IPS DF 6.9 (cell line): Measurements from ENCODE around the gene LSM8.
A peak's percentile ranks its signal among the peaks of the same experiment; 100 is the strongest.

Experiments
- DNase-seq: peaks from one replicate; pipeline ENCODE4 v3.0.0-alpha.2; 2013; ENCODE audit warnings: low read depth, low spot score
- H3K27ac ChIP-seq: one replicate; pipeline ENCODE4 v1.5.1; 2013; ENCODE audit warnings: low read length, control low read depth
- H3K27me3 ChIP-seq: 2 replicates; pipeline ENCODE4 v1.6.1; 2013; ENCODE audit warnings: mild to moderate bottlenecking, low read length; ENCODE audit not compliant: control insufficient read depth, insufficient read depth
- H3K36me3 ChIP-seq: 2 replicates; pipeline ENCODE4 v1.6.1; 2013; ENCODE audit warnings: low read length; ENCODE audit not compliant: control insufficient read depth, insufficient read depth
- H3K4me1 ChIP-seq: 2 replicates; pipeline ENCODE4 v1.6.1; 2013; ENCODE audit warnings: low read length; ENCODE audit not compliant: control insufficient read depth, insufficient read depth
- H3K4me3 ChIP-seq: 2 replicates; pipeline ENCODE4 v1.5.1; 2013; ENCODE audit warnings: mild to moderate bottlenecking, low read length
- H3K9me3 ChIP-seq: 2 replicates; pipeline ENCODE4 v1.6.1; 2013; ENCODE audit warnings: low read length, inconsistent platforms; ENCODE audit not compliant: control insufficient read depth, insufficient read depth
- WGBS: extraction: QIAGEN DNeasy Blood & Tissue Kit; methylation state at CpG from one replicate; pipeline ENCODE4 v1.1.7; 2013; ENCODE audit warnings: mixed read lengths, missing lambda C conversion rate; ENCODE audit not compliant: insufficient read length, insufficient coverage; 5-methylcytosine and 5-hydroxymethylcytosine counted together

The LSM8 gene

DNA sequence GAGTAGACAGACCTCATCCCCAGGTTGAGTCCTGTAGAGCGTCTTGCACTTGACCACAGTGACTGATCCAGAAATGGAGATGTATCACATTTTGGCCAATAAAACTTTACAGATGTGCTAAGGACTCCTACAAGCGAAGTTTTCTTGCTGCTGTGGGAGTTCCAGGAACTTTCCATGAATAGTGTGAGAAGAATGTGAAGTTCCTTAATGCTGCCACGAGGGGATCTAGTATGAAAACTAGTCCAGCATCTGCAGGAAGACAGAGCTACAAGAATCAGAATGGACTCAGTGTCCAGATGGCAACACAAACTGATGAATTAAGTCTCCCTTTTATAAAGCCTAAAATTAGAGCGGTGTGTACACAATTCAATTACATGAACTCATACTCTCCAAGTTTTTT lies 14.8 kb upstream of the LSM8 start:
- DNase-seq, result no peak
- no CpG with 5 or more reads among the region's 4 CpGs for WGBS
- Histone ChIP-seq H3K27ac (no peak overlapping the region), H3K9me3 (no peaks in the 10 kb centered on the region), H3K36me3 (no peaks in the 10 kb centered on the region), H3K4me1 (no peaks in the 10 kb centered on the region), H3K4me3 (no peak overlapping the region), H3K27me3 (no peaks in the 10 kb centered on the region)

DNA sequence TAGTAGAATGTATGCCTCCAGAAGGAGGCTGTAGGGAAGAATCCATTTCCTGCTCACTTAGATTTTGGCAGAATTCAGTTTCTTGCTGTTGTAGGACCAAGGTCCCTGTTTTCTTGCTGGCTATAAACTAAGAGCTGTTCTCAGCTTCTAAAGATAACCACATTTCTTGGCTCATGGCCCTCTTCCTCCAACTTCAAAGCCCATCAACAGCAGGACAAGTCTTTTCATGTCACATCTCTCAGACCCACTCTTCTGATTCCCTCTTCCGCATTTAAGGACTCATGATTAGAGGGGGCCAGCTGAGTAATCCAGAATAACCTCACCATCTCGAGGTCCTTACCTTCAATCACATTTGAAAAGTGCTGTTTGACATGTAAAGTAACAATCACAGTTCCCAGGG lies 8.2 kb upstream of the LSM8 start:
- no peaks in the 10 kb centered on the region for H3K9me3 ChIP-seq
- no peaks in the 10 kb centered on the region for H3K27me3 ChIP-seq
- no peak for DNase-seq
- no peaks in the 10 kb centered on the region for H3K4me1 ChIP-seq
- no peak overlapping the region for H3K4me3 ChIP-seq
- no peak overlapping the region for H3K27ac ChIP-seq
- no CpG with 5 or more reads among the region's 2 CpGs for WGBS
- no peaks in the 10 kb centered on the region for H3K36me3 ChIP-seq

DNA sequence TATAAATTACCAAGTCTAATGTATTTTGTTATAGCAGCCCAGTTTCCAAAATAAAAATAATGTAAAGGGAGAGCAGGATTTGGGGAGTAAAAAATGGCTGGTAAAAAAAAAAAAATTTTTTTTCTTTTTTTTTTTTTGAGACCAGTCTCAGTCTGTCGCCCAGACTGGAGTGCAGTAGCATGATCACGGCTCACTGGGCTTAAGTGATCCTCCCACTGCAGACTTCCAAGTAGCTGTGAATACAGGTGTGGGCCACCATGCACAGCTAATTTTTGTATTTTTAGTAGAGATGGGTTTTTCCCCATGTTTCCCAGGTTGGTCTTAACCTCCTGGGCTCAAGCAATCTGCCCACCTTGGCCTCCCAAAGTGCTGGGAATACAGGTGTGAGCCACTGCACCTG lies 4.8 kb upstream of the LSM8 start:
- no peak overlapping the region for H3K4me3 ChIP-seq
- no peak for DNase-seq
- no CpG with 5 or more reads among the region's 2 CpGs for WGBS
- no peaks in the 10 kb centered on the region for H3K9me3 ChIP-seq
- H3K27me3 ChIP-seq, result no peaks in the 10 kb centered on the region
- H3K27ac ChIP-seq, result no peak overlapping the region
- peaks cover 2% of the 10 kb centered on the region; the same call in 1 of the 2 replicates for H3K4me1 ChIP-seq
- H3K36me3 ChIP-seq, result no peaks in the 10 kb centered on the region

DNA sequence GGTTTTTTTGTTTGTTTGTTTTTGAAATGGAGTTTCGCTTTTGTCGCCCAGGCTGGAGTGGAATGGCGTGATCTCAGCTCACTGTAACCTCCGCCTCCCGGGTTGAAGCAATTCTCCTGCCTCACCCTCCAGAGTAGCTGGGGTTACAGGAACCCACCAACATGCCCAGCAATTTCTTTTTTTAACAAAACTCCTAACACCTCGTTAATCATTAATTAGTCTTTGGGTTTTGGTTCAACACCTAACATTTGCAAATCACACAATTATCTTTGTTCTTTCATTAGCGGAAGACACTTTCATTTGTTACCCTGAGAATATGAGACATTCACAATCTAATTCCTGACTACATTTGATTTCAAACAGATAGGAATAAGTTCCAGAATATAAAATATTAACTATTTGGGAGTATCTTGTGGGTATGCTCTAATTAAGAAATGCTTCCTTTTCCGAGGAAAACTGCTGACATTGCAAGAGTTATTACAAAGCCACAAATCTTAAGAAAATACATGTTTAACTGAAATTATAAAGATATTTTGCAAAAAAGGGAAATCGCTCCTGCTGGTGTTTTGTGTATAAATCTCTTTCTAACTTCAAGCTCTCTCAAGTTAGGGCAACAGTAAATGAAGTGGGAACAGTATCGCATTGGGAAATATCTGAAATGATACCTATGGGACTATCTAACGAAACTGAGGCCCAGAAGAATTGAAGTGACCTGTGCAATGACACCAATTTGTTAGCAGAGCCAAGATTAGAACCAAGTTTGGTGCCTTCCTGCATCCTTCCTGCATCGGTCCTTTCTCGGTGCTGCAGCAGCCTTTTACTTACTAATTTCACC lies 1.2 kb upstream of the LSM8 start:
- Histone ChIP-seq H3K27me3 (no peaks in the 10 kb centered on the region), H3K4me1 (peaks cover 2% of the 10 kb centered on the region; the same call in 1 of the 2 replicates), H3K9me3 (no peaks in the 10 kb centered on the region), H3K4me3 (peak overlapping the region; percentile 98; the same call in 1 of the 2 replicates), H3K27ac (no peak overlapping the region), H3K36me3 (peaks cover under 1% of the 10 kb centered on the region; the same call in 1 of the 2 replicates)
- no peak for DNase-seq
- WGBS, result 100% methylated on average over 1 of the region's 13 CpGs

DNA sequence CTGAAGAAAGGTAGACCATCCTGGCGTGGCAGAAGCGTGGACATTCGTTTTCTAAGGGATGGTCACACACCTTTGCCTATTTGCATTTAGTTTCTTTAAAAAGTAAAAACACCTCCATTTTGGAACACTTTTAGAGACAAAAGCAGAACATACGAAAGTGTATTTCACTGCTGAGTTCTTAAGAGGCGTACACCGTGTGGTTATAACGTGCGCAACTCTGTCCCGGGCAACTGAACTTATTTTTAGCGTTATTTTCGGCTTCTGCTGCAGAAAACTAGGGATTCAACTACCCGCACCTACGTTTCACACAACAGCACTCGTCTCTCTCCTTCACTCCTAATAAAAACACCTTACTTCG lies 557 bp upstream of the LSM8 start:
- no CpG with 5 or more reads among the region's 15 CpGs for WGBS
- peaks cover 2% of the 10 kb centered on the region; the same call in 1 of the 2 replicates for H3K4me1 ChIP-seq
- no peaks in the 10 kb centered on the region for H3K27me3 ChIP-seq
- no peak for DNase-seq
- no peaks in the 10 kb centered on the region for H3K9me3 ChIP-seq
- H3K27ac ChIP-seq, result no peak overlapping the region
- peak overlapping the region; percentile 98 for H3K4me3 ChIP-seq
- peaks cover 2% of the 10 kb centered on the region; the same call in 1 of the 2 replicates for H3K36me3 ChIP-seq

DNA sequence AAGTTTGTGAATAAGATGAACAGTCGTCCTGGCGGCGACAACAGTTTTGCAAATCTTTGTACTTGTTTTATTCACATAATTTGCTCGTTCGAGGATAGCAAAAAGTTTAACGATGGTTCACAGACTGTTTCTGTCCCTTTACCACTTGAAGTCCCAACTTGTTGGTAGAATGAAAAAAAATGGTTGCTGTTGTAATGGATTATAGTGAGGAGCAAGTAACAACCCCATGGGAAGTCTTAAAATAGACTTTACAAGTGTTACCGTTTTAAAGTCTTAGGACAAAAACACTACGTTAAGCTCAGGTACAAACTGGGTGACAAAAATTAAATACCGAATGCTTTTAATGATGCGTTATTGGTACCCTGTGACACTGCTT lies 589 bp downstream of the LSM8 start:
- no CpG with 5 or more reads among the region's 10 CpGs for WGBS
- DNase-seq, result no peak
- H3K9me3 ChIP-seq, result no peaks in the 10 kb centered on the region
- H3K4me3 ChIP-seq, result peak overlapping the region; percentile 98; the same call in 1 of the 2 replicates
- H3K36me3 ChIP-seq, result peaks cover 2% of the 10 kb centered on the region; the same call in 1 of the 2 replicates
- H3K27me3 ChIP-seq, result no peaks in the 10 kb centered on the region
- H3K4me1 ChIP-seq, result peaks cover 2% of the 10 kb centered on the region; the same call in 1 of the 2 replicates
- H3K27ac ChIP-seq, result no peak overlapping the region

DNA sequence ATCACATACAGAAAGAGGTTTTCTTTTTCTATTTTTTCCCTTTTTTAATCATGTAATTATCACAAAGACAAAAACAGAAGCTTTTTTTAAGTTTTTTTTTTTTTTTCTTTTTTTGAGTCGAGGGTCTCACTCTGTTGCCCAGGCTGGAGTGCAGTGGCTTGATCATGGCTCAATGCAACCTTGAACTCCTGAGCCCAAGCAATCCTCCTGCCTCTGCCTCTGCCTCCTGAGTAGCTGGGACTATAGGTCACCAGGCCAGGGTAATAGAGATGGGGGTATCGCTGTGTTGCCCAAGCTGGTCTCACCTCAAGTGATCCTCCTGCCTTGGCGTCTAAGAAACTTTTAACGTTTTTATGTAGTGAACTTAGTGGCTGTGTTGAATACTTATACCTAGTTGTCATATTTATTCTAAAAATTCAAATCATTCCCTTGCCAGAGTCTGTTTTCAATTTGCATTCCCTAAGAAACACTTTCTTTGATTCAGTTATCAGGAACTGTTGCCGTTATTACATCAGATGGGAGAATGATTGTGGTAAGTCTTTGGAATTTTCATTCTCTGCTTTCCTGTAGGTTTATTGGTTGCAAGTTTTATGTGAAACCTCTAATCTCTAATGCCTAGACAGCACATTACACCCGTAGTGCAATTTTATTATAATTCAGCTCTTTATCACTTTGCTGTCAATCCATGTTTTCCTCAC lies 1.3 kb downstream of the LSM8 start:
- no peak overlapping the region for H3K4me3 ChIP-seq
- peaks cover 2% of the 10 kb centered on the region; the same call in 1 of the 2 replicates for H3K4me1 ChIP-seq
- no peaks in the 10 kb centered on the region for H3K27me3 ChIP-seq
- no peak overlapping the region for H3K27ac ChIP-seq
- DNase-seq, result no peak
- no peaks in the 10 kb centered on the region for H3K9me3 ChIP-seq
- WGBS, result no CpG with 5 or more reads among the region's 6 CpGs
- peaks cover 2% of the 10 kb centered on the region; the same call in 1 of the 2 replicates for H3K36me3 ChIP-seq

DNA sequence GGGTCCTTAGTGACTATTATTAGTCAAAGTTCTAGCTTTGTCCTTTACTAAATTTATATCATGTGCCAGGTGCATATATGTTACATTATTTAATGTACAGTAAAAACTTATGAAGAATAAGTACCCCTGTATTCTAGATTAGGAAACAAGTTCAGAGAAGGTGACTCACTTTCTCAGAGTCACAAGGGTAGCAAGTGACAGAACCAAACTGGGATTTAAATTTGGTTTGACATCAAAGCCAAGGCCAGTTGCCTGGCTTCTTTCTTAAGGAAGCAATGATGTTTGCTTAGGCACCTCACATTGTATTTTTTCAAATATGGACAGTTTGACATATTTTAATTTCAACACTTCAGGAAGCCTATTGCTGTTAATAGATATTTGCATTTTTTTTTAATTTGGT lies 2.5 kb downstream of the LSM8 start:
- Histone ChIP-seq H3K27me3 (no peaks in the 10 kb centered on the region), H3K27ac (no peak overlapping the region), H3K9me3 (no peaks in the 10 kb centered on the region), H3K36me3 (peaks cover 2% of the 10 kb centered on the region; the same call in 1 of the 2 replicates), H3K4me3 (no peak overlapping the region), H3K4me1 (peaks cover 2% of the 10 kb centered on the region; the same call in 1 of the 2 replicates)
- DNase-seq, result no peak

DNA sequence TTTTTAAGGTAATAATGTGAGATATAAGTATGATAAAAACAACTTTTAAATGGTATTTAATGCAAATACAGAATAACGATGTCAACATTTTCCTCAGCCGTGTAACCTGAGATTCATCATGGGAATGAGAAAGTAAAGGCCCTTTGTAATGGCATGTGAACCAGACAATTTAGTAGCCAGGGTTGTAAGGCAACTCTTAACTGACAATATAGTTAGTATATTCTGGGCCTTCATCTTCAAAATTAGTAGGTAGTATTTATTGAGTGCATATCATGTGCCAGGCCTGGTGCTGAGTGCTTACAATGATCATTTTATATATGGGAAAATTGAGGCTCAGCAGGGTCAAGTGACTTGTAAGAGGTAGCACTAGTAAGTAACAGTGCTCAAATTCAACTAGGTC lies 10.6 kb downstream of the LSM8 start:
- H3K4me1 ChIP-seq, result no peaks in the 10 kb centered on the region
- H3K27me3 ChIP-seq, result no peaks in the 10 kb centered on the region
- no peaks in the 10 kb centered on the region for H3K9me3 ChIP-seq
- no peak for DNase-seq
- no peaks in the 10 kb centered on the region; the same call in 1 of the 2 replicates for H3K36me3 ChIP-seq
- no peak overlapping the region for H3K4me3 ChIP-seq
- WGBS, result no CpG with 5 or more reads among the region's 2 CpGs
- no peak overlapping the region for H3K27ac ChIP-seq

DNA sequence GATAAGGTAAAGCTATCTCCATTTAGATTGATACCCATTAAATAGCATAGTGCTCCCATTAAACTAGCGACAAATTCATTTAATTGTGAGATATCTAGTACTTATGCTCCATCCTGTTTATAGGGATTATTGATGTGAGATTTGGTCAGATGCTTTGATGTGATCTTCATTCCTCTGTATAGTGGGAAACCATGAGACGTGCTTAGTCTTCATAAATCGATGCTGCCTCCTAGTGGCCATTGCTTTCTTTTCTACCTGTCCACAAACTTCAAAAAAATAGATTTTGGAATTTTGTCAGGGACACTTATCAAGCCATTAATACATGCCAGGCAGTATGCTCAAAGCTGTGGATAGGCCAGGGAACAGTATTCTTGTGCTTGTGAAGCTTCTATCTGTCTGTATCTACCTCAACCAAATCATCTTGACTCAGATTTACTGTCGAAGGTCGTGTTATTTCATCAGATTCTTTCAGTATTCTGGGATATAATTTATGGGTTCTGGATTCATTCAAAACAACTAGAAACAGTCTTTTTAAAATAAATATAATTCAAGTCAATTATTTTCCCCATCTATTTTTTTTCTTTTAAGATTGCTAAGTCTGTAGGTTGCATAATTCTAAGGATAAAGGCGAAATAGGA lies 12.0 kb downstream of the LSM8 start:
- peak; percentile 37 for DNase-seq
- Histone ChIP-seq H3K27me3 (no peaks in the 10 kb centered on the region), H3K9me3 (no peaks in the 10 kb centered on the region), H3K4me1 (no peaks in the 10 kb centered on the region), H3K36me3 (no peaks in the 10 kb centered on the region; the same call in 1 of the 2 replicates), H3K27ac (no peak overlapping the region), H3K4me3 (no peak overlapping the region)
- no CpG with 5 or more reads among the region's 6 CpGs for WGBS
